ENCODE measurements around the gene LDLRAD3.

- TF ChIP-seq CTCF (IDR thresholded peaks at IDR 0.05) = no peak
- no peak for TF ChIP-seq POLR2A (IDR thresholded peaks at IDR 0.05)
These were observed 285.3 kb downstream of the LDLRAD3 start for GRCh38 chr11:36229091-36229705.

Data from uterus (tissue), 2 donors.